Neural progenitor cell (in vitro differentiated cells): ENCODE data around the gene NOS1AP. TPM values are rescaled to one million over a fixed set of nuclear protein-coding genes. Genes with fewer than 3 reads are reported as not detected.
A peak's percentile ranks its signal among the peaks of the same experiment; 100 is the strongest.

Source experiments
- DNase-seq: peaks from one replicate; pipeline ENCODE4 v3.0.0-alpha.2; 2016; ENCODE audit warnings: low spot score
- H2AFZ ChIP-seq: fragments of 200-600 bp; sonication (generic); replicated peaks from 2 replicates; pipeline ENCODE4 v1.6.1; 2016; ENCODE audit warnings: antibody characterized with exemption
- H3F3A ChIP-seq: fragments of 200-600 bp; sonication (generic); 2 replicates; pipeline ENCODE4 v1.6.1; 2016; ENCODE audit warnings: antibody characterized with exemption, low read depth
- H3K27ac ChIP-seq: fragments of 200-600 bp; sonication (generic); 2 replicates; pipeline ENCODE4 v1.5.1; 2016; ENCODE audit warnings: mild to moderate bottlenecking
- H3K27me3 ChIP-seq: fragments of 200-600 bp; sonication (generic); 2 replicates; pipeline ENCODE4 v1.6.1; 2016; ENCODE audit warnings: mild to moderate bottlenecking, moderate library complexity
- H3K36me3 ChIP-seq: fragments of 200-600 bp; sonication (generic); 2 replicates; pipeline ENCODE4 v1.5.1; 2016
- H3K4me1 ChIP-seq: fragments of 200-600 bp; sonication (generic); 2 replicates; pipeline ENCODE4 v1.6.1; 2016; ENCODE audit warnings: mixed run types
- H3K4me2 ChIP-seq: fragments of 200-600 bp; sonication (generic); 2 replicates; pipeline ENCODE4 v1.6.1; 2016
- H3K4me3 ChIP-seq: fragments of 200-600 bp; sonication (generic); 2 replicates; pipeline ENCODE4 v1.5.1; 2016
- H3K79me2 ChIP-seq: fragments of 200-600 bp; sonication (generic); 2 replicates; pipeline ENCODE4 v1.6.1; 2016; ENCODE audit warnings: low read depth
- H3K9ac ChIP-seq: fragments of 200-600 bp; sonication (generic); 2 replicates; pipeline ENCODE4 v1.6.1; 2016
- H3K9me3 ChIP-seq: fragments of 200-600 bp; sonication (generic); 2 replicates; pipeline ENCODE4 v1.5.1; 2016; ENCODE audit warnings: low read depth
- H4K20me1 ChIP-seq: fragments of 200-600 bp; sonication (generic); 2 replicates; pipeline ENCODE4 v1.6.1; 2016; ENCODE audit warnings: low read depth
- H3K27ac Mint-ChIP-seq: 3 replicates; pipeline ENCODE4 v1.8.0; 2021; ENCODE audit warnings: mixed read lengths
- H3K27me3 Mint-ChIP-seq: 2 replicates; pipeline ENCODE4 v1.8.0; 2022; ENCODE audit warnings: low read depth, mild to moderate bottlenecking, inconsistent platforms, moderate library complexity, mixed read lengths; ENCODE audit not compliant: insufficient read depth
- H3K36me3 Mint-ChIP-seq: 3 replicates; pipeline ENCODE4 v1.8.0; 2021; ENCODE audit warnings: mixed read lengths
- H3K4me1 Mint-ChIP-seq: 3 replicates; pipeline ENCODE4 v1.8.0; 2021; ENCODE audit warnings: mixed read lengths
- H3K4me3 Mint-ChIP-seq: 3 replicates; pipeline ENCODE4 v1.8.0; 2021; ENCODE audit warnings: mild to moderate bottlenecking, moderate library complexity, mixed read lengths
- H3K9me3 Mint-ChIP-seq: 3 replicates; pipeline ENCODE4 v1.8.0; 2020; ENCODE audit warnings: mixed read lengths
- EZH2 ChIP-seq: fragments of 200-600 bp; sonication (generic); IDR thresholded peaks from 2 replicates; pipeline ENCODE4 v1.6.1; 2017; ENCODE audit warnings: antibody characterized with exemption, mild to moderate bottlenecking, moderate library complexity
- EZH2phosphoT487 ChIP-seq: fragments of 200-600 bp; sonication (generic); IDR thresholded peaks from 2 replicates; pipeline ENCODE4 v1.6.1; 2017; ENCODE audit warnings: antibody characterized with exemption
- total RNA-seq: library from RNA; depleted of rRNA; stranded (reverse); fragments of >200 nt; gene quantifications from 2 replicates; pipeline ENCODE4 v1.2.3, GENCODE V29; 2015; ENCODE audit warnings: low replicate concordance
- TF ChIP-seq, protein P1 (sequence below): fragments of 200-600 bp; sonication (generic); IDR thresholded peaks from 2 replicates; pipeline ENCODE4 v1.5.1; 2017; ENCODE audit warnings: antibody characterized with exemption, mild to moderate bottlenecking

The NOS1AP gene
- total RNA-seq, 1 donor from 2014 or later = 2.4 TPM

DNA sequence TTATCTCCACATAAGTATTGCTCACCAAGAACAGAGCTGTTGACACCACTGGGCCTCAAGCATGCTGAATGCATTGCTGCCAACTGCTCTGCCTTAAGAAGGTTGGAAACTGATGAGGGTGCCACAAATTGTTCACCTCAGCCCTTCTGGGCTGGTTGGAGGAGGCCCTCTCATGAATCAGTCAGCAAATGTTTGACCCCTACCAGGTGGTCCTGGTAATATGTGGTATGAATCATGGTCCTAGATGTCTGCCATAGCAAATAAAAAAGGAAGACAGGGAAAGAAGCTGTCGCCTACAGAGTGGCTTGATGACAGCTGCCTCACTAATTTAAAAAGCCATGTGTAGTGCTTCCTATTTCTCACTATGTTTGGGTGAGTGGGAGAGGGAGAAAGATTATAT lies 295.0 kb downstream of the NOS1AP start:
- no peak for DNase-seq
- Histone ChIP-seq H3K9ac (no peak overlapping the region), H3K27ac (no peak overlapping the region), H3K4me1 (no peaks in the 10 kb centered on the region), H2AFZ (no peak overlapping the region), H3K36me3 (no peaks in the 10 kb centered on the region), H3K4me2 (no peak overlapping the region), H3F3A (no peaks in the 10 kb centered on the region), H3K9me3 (no peaks in the 10 kb centered on the region), H3K79me2 (no peaks in the 10 kb centered on the region), H4K20me1 (no peaks in the 10 kb centered on the region), H3K27me3 (no peaks in the 10 kb centered on the region), H3K4me3 (no peak overlapping the region)
- no peak for TF ChIP-seq EZH2phosphoT487
- TF ChIP-seq, protein P1, sequence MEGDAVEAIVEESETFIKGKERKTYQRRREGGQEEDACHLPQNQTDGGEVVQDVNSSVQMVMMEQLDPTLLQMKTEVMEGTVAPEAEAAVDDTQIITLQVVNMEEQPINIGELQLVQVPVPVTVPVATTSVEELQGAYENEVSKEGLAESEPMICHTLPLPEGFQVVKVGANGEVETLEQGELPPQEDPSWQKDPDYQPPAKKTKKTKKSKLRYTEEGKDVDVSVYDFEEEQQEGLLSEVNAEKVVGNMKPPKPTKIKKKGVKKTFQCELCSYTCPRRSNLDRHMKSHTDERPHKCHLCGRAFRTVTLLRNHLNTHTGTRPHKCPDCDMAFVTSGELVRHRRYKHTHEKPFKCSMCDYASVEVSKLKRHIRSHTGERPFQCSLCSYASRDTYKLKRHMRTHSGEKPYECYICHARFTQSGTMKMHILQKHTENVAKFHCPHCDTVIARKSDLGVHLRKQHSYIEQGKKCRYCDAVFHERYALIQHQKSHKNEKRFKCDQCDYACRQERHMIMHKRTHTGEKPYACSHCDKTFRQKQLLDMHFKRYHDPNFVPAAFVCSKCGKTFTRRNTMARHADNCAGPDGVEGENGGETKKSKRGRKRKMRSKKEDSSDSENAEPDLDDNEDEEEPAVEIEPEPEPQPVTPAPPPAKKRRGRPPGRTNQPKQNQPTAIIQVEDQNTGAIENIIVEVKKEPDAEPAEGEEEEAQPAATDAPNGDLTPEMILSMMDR = no peak
- no peak for TF ChIP-seq EZH2
- no peak overlapping the region for H3K4me3 Mint-ChIP-seq
- peaks cover 14% of the 10 kb centered on the region for H3K4me1 Mint-ChIP-seq
- no peaks in the 10 kb centered on the region for H3K9me3 Mint-ChIP-seq
- no peak overlapping the region for H3K27ac Mint-ChIP-seq
- peaks cover 38% of the 10 kb centered on the region for H3K36me3 Mint-ChIP-seq
- H3K27me3 Mint-ChIP-seq = peaks cover 5% of the 10 kb centered on the region

- H3K9me3 Mint-ChIP-seq = no peaks in the 10 kb centered on the region
- Histone ChIP-seq H3K4me1 (no peaks in the 10 kb centered on the region), H3K79me2 (no peaks in the 10 kb centered on the region), H3K27me3 (no peaks in the 10 kb centered on the region), H3K27ac (no peak overlapping the region), H3K9me3 (no peaks in the 10 kb centered on the region), H3K4me2 (no peak overlapping the region), H2AFZ (no peak overlapping the region), H3K9ac (no peak overlapping the region), H4K20me1 (no peaks in the 10 kb centered on the region), H3K36me3 (no peaks in the 10 kb centered on the region), H3K4me3 (no peak overlapping the region), H3F3A (no peaks in the 10 kb centered on the region)
- peaks cover 33% of the 10 kb centered on the region for H3K36me3 Mint-ChIP-seq
- DNase-seq = no peak
- H3K4me1 Mint-ChIP-seq = peaks cover 8% of the 10 kb centered on the region
- H3K27me3 Mint-ChIP-seq = peaks cover 5% of the 10 kb centered on the region
- H3K4me3 Mint-ChIP-seq = no peak overlapping the region
- TF ChIP-seq EZH2 (no peak), EZH2phosphoT487 (no peak)
- TF ChIP-seq, protein P1 = no peak
- H3K27ac Mint-ChIP-seq = no peak overlapping the region
These were observed 296.0 kb downstream of the NOS1AP start for GRCh38 chr1:162365284-162366020.

- Histone ChIP-seq H3K36me3 (no peaks in the 10 kb centered on the region), H3K9ac (no peak overlapping the region), H3K9me3 (no peaks in the 10 kb centered on the region), H3K4me2 (no peak overlapping the region), H4K20me1 (no peaks in the 10 kb centered on the region), H3K4me1 (no peaks in the 10 kb centered on the region), H3F3A (no peaks in the 10 kb centered on the region), H2AFZ (no peak overlapping the region), H3K79me2 (no peaks in the 10 kb centered on the region), H3K4me3 (no peak overlapping the region), H3K27ac (no peak overlapping the region), H3K27me3 (no peaks in the 10 kb centered on the region)
- H3K4me1 Mint-ChIP-seq = peaks cover 8% of the 10 kb centered on the region
- DNase-seq = no peak
- H3K36me3 Mint-ChIP-seq = peaks cover 33% of the 10 kb centered on the region
- H3K27me3 Mint-ChIP-seq = peaks cover 5% of the 10 kb centered on the region
- no peaks in the 10 kb centered on the region for H3K9me3 Mint-ChIP-seq
- H3K4me3 Mint-ChIP-seq = no peak overlapping the region
- H3K27ac Mint-ChIP-seq = peak overlapping the region; percentile 21
- TF ChIP-seq, protein P1 = no peak
- TF ChIP-seq EZH2 (no peak), EZH2phosphoT487 (no peak)
These were observed 296.7 kb downstream of the NOS1AP start for GRCh38 chr1:162366149-162366548.
